SK-N-SH (cell line): ENCODE results near the gene SLC25A14. TPM values are rescaled to one million over a fixed set of nuclear protein-coding genes. Genes with fewer than 3 reads are reported as not detected.

ENCODE experiments used
- CTCF ChIA-PET: fragments of 300-600, 350-600 bp; formaldehyde crosslinking; extraction: SDS; loops from one replicate; lab custom pipeline; 2021; lab: Yijun Ruan, JAX
- POLR2A ChIA-PET: fragments of 350-600 bp; sonication (Branson Sonifier 250); formaldehyde crosslinking; extraction: SDS; loops from one replicate; lab custom pipeline; 2020; ENCODE audit warnings: antibody characterized with exemption, inconsistent platforms; lab: Yijun Ruan, JAX
- DNase-seq: peaks from one replicate; pipeline ENCODE4 v3.0.0; 2012
- H2AFZ ChIP-seq: fragments of 200-600 bp; sonication (generic); 2 replicates; pipeline ENCODE4 v1.8.1; 2016; ENCODE audit warnings: antibody characterized with exemption, mild to moderate bottlenecking, low read depth
- H3F3A ChIP-seq: fragments of 200-600 bp; sonication (generic); replicated peaks from 2 replicates; pipeline ENCODE3; 2016; ENCODE audit warnings: antibody characterized with exemption, mild to moderate bottlenecking; ENCODE audit not compliant: insufficient read depth
- H3K27ac ChIP-seq, 2 experiments: fragments of 200-500 bp in 1 of 2; fragments of 200-600 bp in 1 of 2; sonication (Bioruptor generic) in 1 of 2; sonication (generic), shearing (Covaris generic) in 1 of 2; 2 replicates each; pipeline versions ENCODE4 v1.5.1 to v1.6.1; 2014 to 2016; ENCODE audit warnings: low read depth in 2 of 2, inconsistent platforms in 1 of 2, low read length in 1 of 2, mild to moderate bottlenecking in 1 of 2, mixed read lengths in 1 of 2
- H3K27me3 ChIP-seq: fragments of 200-600 bp; sonication (generic), shearing (Covaris generic); 2 replicates; pipeline ENCODE4 v1.6.1; 2016; ENCODE audit warnings: mixed run types; ENCODE audit not compliant: insufficient read depth
- H3K36me3 ChIP-seq, 2 experiments: fragments of 200-500 bp in 1 of 2; fragments of 200-600 bp in 1 of 2; sonication (Bioruptor generic) in 1 of 2; sonication (generic) in 1 of 2; replicated peaks in 1 of 2; 2 replicates each; pipeline versions ENCODE3 to v1.5.1; 2014 to 2016; ENCODE audit warnings: low read length in 1 of 2, mild to moderate bottlenecking in 1 of 2; ENCODE audit not compliant: insufficient read depth in 2 of 2, control insufficient read depth in 1 of 2
- H3K4me1 ChIP-seq, 2 experiments: fragments of 200-500 bp in 1 of 2; fragments of 200-600 bp in 1 of 2; sonication (Bioruptor generic) in 1 of 2; sonication (generic), shearing (Covaris generic) in 1 of 2; 2 replicates each; pipeline versions ENCODE4 v1.5.1 to v1.6.1; 2014 to 2016; ENCODE audit warnings: low read depth in 1 of 2, low read length in 1 of 2, mixed run types in 1 of 2; ENCODE audit not compliant: insufficient read depth in 2 of 2, control insufficient read depth in 1 of 2
- H3K4me2 ChIP-seq: fragments of 200-600 bp; sonication (generic), shearing (Covaris generic); 2 replicates; pipeline ENCODE4 v1.6.1; 2017; ENCODE audit warnings: mixed run types
- H3K4me3 ChIP-seq, 2 experiments: fragments of 200-500 bp in 1 of 2; fragments of 200-600 bp in 1 of 2; sonication (Bioruptor generic) in 1 of 2; sonication (generic), shearing (Covaris generic) in 1 of 2; 2 replicates each; pipeline versions ENCODE4 v1.5.1 to v1.8.1; 2014 to 2016; ENCODE audit warnings: low read depth in 2 of 2, inconsistent platforms in 1 of 2, low read length in 1 of 2, mild to moderate bottlenecking in 1 of 2, mixed read lengths in 1 of 2, moderate library complexity in 1 of 2
- H3K79me2 ChIP-seq: fragments of 200-600 bp; sonication (generic); 2 replicates; pipeline ENCODE4 v1.8.1; 2017; ENCODE audit warnings: mild to moderate bottlenecking; ENCODE audit not compliant: insufficient read depth
- H3K9ac ChIP-seq: fragments of 200-600 bp; sonication (generic); 2 replicates; pipeline ENCODE4 v1.6.1; 2017; ENCODE audit warnings: mixed run types
- H3K9me2 ChIP-seq: fragments of 200-600 bp; sonication (generic); 2 replicates; pipeline ENCODE4 v1.6.1; 2017; ENCODE audit warnings: mixed run types
- H3K9me3 ChIP-seq: fragments of 200-600 bp; sonication (generic); 2 replicates; pipeline ENCODE4 v1.6.1; 2017; ENCODE audit warnings: mixed run types, mild to moderate bottlenecking, moderate library complexity
- H4K20me1 ChIP-seq: fragments of 200-600 bp; sonication (generic); 2 replicates; pipeline ENCODE4 v1.6.1; 2017; ENCODE audit warnings: mild to moderate bottlenecking, mixed run types; ENCODE audit not compliant: insufficient read depth
- CHD2 ChIP-seq: fragments of 150-350 bp; IDR thresholded peaks from 2 replicates; pipeline ENCODE4 v1.6.1; 2018; ENCODE audit warnings: low read length; ENCODE audit not compliant: partially characterized antibody
- EP300 ChIP-seq, 2 experiments: IDR thresholded peaks; 2 replicates each; pipeline versions ENCODE4 v1.4.0 to v1.6.1; 2012; ENCODE audit warnings: borderline replicate concordance in 1 of 2, low read depth in 1 of 2, low read length in 1 of 2
- GATA2 ChIP-seq: sonication (generic); formaldehyde crosslinking; IDR thresholded peaks from 2 replicates; pipeline ENCODE4 v1.5.0; 2020; ENCODE audit warnings: mild to moderate bottlenecking, missing genetic modification reagents
- MXI1 ChIP-seq: IDR thresholded peaks from 2 replicates; pipeline ENCODE4 v1.6.1; 2012; ENCODE audit warnings: mild to moderate bottlenecking, low read depth, low read length, improper control_type of control experiment
- NFIC ChIP-seq: IDR thresholded peaks from 2 replicates; pipeline ENCODE4 v1.4.0; 2012; ENCODE audit warnings: borderline replicate concordance
- POLR2AphosphoS5 ChIP-seq: IDR thresholded peaks from 2 replicates; pipeline ENCODE4 v1.6.1; 2012; ENCODE audit warnings: low read depth, low read length
- RFX5 ChIP-seq: IDR thresholded peaks from 2 replicates; pipeline ENCODE4 v1.6.1; 2012; ENCODE audit warnings: mild to moderate bottlenecking, improper control_type of control experiment, low read length
- RXRA ChIP-seq: IDR thresholded peaks from 2 replicates; pipeline ENCODE4 v1.4.0; 2012; ENCODE audit warnings: low read depth, mild to moderate bottlenecking, borderline replicate concordance
- SIN3A ChIP-seq: IDR thresholded peaks from 2 replicates; pipeline ENCODE4 v1.6.1; 2012; ENCODE audit warnings: low read depth, mild to moderate bottlenecking, low read length, moderate library complexity, borderline replicate concordance
- SMC3 ChIP-seq: IDR thresholded peaks from 2 replicates; pipeline ENCODE4 v1.6.1; 2012; ENCODE audit warnings: low read depth, low read length, improper control_type of control experiment
- WGBS: methylation state at CpG from one replicate; pipeline ENCODE4 v1.1.6; 2017; ENCODE audit warnings: low lambda C conversion rate; 5-methylcytosine and 5-hydroxymethylcytosine counted together
- polyA plus RNA-seq, 3 experiments: library from polyadenylated mRNA; depleted of rRNA; stranded (reverse); fragments of >200 nt; gene quantifications; 2 replicates each; pipeline ENCODE4 v1.2.3, GENCODE V29; 2012
- TF ChIP-seq, protein P1 (sequence below): IDR thresholded peaks from 2 replicates; pipeline ENCODE4 v1.4.0; 2012; ENCODE audit warnings: low read depth, borderline replicate concordance
- TF ChIP-seq, protein P2 (sequence below): IDR thresholded peaks from 2 replicates; pipeline ENCODE4 v1.4.0; 2012; ENCODE audit warnings: low read depth, borderline replicate concordance
- TF ChIP-seq, protein P3 (sequence below): fragments of 150-350 bp; IDR thresholded peaks from 2 replicates; pipeline ENCODE4 v1.6.1; 2016; ENCODE audit warnings: mild to moderate bottlenecking, low read depth, low read length
- TF ChIP-seq, protein P4 (sequence below): fragments of 200-600 bp; sonication (generic); IDR thresholded peaks from 2 replicates; pipeline ENCODE4 v1.6.1; 2017; ENCODE audit warnings: antibody characterized with exemption, mild to moderate bottlenecking, moderate library complexity
- TF ChIP-seq, protein P5 (sequence below): IDR thresholded peaks from 2 replicates; pipeline ENCODE4 v1.4.0; 2012; ENCODE audit warnings: low read depth

The SLC25A14 gene
- polyA plus RNA-seq, 1 of the 3 experiments (the other 2 are of a cell fraction) = 14.0 TPM

DNA sequence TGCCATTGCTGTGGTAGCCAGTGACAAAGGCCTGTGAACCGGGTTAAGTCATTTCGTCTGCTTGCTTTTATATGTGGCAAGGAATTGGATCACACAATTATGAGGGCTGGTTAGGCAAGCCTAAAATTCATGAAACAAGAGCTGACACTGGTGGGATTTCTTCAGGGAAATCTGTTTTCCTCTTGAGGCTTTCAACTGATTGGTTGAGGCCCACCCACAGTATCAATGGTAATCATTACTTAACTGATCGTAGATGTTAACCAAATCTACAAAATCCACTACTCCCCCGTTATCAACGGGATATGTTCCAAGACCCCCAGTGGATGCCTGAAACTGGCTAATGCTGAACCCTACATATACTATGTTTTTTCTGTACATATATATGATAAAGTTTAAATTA is 75.1 kb downstream of the SLC25A14 start:
- Histone ChIP-seq H4K20me1 (no peaks in the 10 kb centered on the region), H3K79me2 (no peaks in the 10 kb centered on the region), H3K4me3 (no peak overlapping the region), H3K36me3 (peaks cover 13 to 39% of the 10 kb centered on the region in 2 experiments), H3K27me3 (no peaks in the 10 kb centered on the region; the same call in 1 of the 2 replicates), H3K4me1 (no peaks in the 10 kb centered on the region; a peak in 1 of 4 replicates), H3K9me3 (no peaks in the 10 kb centered on the region), H3K9me2 (no peaks in the 10 kb centered on the region), H2AFZ (no peak overlapping the region), H3K4me2 (no peak overlapping the region), H3K9ac (no peak overlapping the region), H3K27ac (no peak overlapping the region), H3F3A (no peaks in the 10 kb centered on the region)
- DNase-seq = no peak
- ChIA-PET CTCF (no interaction called here), POLR2A (no interaction called here)
- WGBS = 98% methylated on average over 5 of the region's 5 CpGs
- TF ChIP-seq, protein P1, sequence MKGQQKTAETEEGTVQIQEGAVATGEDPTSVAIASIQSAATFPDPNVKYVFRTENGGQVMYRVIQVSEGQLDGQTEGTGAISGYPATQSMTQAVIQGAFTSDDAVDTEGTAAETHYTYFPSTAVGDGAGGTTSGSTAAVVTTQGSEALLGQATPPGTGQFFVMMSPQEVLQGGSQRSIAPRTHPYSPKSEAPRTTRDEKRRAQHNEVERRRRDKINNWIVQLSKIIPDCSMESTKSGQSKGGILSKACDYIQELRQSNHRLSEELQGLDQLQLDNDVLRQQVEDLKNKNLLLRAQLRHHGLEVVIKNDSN = no peak
- no peak for TF ChIP-seq MXI1
- TF ChIP-seq, protein P2, sequence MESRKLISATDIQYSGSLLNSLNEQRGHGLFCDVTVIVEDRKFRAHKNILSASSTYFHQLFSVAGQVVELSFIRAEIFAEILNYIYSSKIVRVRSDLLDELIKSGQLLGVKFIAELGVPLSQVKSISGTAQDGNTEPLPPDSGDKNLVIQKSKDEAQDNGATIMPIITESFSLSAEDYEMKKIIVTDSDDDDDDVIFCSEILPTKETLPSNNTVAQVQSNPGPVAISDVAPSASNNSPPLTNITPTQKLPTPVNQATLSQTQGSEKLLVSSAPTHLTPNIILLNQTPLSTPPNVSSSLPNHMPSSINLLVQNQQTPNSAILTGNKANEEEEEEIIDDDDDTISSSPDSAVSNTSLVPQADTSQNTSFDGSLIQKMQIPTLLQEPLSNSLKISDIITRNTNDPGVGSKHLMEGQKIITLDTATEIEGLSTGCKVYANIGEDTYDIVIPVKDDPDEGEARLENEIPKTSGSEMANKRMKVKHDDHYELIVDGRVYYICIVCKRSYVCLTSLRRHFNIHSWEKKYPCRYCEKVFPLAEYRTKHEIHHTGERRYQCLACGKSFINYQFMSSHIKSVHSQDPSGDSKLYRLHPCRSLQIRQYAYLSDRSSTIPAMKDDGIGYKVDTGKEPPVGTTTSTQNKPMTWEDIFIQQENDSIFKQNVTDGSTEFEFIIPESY = no peak
- TF ChIP-seq, protein P3, sequence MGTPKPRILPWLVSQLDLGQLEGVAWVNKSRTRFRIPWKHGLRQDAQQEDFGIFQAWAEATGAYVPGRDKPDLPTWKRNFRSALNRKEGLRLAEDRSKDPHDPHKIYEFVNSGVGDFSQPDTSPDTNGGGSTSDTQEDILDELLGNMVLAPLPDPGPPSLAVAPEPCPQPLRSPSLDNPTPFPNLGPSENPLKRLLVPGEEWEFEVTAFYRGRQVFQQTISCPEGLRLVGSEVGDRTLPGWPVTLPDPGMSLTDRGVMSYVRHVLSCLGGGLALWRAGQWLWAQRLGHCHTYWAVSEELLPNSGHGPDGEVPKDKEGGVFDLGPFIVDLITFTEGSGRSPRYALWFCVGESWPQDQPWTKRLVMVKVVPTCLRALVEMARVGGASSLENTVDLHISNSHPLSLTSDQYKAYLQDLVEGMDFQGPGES = no peak
- TF ChIP-seq RFX5 = no peak
- TF ChIP-seq GATA2 = no peak
- TF ChIP-seq RXRA = no peak
- TF ChIP-seq, protein P4, sequence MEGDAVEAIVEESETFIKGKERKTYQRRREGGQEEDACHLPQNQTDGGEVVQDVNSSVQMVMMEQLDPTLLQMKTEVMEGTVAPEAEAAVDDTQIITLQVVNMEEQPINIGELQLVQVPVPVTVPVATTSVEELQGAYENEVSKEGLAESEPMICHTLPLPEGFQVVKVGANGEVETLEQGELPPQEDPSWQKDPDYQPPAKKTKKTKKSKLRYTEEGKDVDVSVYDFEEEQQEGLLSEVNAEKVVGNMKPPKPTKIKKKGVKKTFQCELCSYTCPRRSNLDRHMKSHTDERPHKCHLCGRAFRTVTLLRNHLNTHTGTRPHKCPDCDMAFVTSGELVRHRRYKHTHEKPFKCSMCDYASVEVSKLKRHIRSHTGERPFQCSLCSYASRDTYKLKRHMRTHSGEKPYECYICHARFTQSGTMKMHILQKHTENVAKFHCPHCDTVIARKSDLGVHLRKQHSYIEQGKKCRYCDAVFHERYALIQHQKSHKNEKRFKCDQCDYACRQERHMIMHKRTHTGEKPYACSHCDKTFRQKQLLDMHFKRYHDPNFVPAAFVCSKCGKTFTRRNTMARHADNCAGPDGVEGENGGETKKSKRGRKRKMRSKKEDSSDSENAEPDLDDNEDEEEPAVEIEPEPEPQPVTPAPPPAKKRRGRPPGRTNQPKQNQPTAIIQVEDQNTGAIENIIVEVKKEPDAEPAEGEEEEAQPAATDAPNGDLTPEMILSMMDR = no peak
- TF ChIP-seq CHD2 = no peak

DNA sequence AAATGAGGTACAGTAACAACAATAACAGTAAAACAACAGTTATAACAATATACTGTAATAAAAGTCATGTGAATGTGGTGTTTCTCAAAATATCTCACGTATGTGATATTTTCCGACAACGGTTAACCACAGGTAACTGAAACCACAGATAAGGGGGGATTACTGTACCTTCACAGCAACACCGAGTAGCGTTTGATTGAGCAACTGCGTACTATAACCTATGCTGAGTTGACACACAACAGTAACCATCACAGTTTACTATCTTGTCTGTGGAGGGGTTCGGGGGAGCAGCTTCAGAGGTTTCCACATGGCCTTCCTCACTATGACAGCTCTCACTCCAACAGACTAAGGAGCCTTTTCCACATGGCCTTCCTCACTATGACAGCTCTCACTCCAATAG is 75.5 kb downstream of the SLC25A14 start:
- Histone ChIP-seq H4K20me1 (no peaks in the 10 kb centered on the region), H3K9me2 (no peaks in the 10 kb centered on the region), H3K27me3 (no peaks in the 10 kb centered on the region; the same call in 1 of the 2 replicates), H3K9me3 (no peaks in the 10 kb centered on the region), H3K9ac (no peak overlapping the region), H3K4me3 (no peak overlapping the region), H3K4me1 (no peaks in the 10 kb centered on the region; a peak in 1 of 4 replicates), H3F3A (no peaks in the 10 kb centered on the region), H3K27ac (no peak overlapping the region), H3K36me3 (peaks cover 13 to 35% of the 10 kb centered on the region in 2 experiments), H3K4me2 (no peak overlapping the region), H3K79me2 (no peaks in the 10 kb centered on the region), H2AFZ (no peak overlapping the region)
- no peak for DNase-seq
- CTCF ChIA-PET = no interaction called here
- POLR2A ChIA-PET = no interaction called here
- 95% methylated on average over 7 of the region's 7 CpGs for WGBS
- no peak for TF ChIP-seq POLR2AphosphoS5
- no peak for TF ChIP-seq SMC3
- TF ChIP-seq EP300 (IDR thresholded peaks at IDR 0.05; ENCODE audit: borderline replicate concordance in 1 of 2, low read depth in 1 of 2, low read length in 1 of 2) = no peak
- no peak for TF ChIP-seq RFX5
- TF ChIP-seq, protein P3 = no peak
- TF ChIP-seq, protein P5, sequence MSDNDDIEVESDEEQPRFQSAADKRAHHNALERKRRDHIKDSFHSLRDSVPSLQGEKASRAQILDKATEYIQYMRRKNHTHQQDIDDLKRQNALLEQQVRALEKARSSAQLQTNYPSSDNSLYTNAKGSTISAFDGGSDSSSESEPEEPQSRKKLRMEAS = no peak
- TF ChIP-seq, protein P2 = no peak
- no peak for TF ChIP-seq SIN3A
- TF ChIP-seq, protein P1 = no peak
- TF ChIP-seq NFIC = no peak
